Stimulated activated CD4-positive, alpha-beta T cell treated with anti-CD3 and anti-CD28 coated beads, Interleukin-2, amount 100 ng/mL, for 48 hours (primary cell): Measurements from ENCODE around the gene PDCD4.

Source experiments
- DNase-seq, 2 donors: peaks; one replicate each; pipeline ENCODE4 v3.0.0-alpha.2; 2020

Gene PDCD4

DNA sequence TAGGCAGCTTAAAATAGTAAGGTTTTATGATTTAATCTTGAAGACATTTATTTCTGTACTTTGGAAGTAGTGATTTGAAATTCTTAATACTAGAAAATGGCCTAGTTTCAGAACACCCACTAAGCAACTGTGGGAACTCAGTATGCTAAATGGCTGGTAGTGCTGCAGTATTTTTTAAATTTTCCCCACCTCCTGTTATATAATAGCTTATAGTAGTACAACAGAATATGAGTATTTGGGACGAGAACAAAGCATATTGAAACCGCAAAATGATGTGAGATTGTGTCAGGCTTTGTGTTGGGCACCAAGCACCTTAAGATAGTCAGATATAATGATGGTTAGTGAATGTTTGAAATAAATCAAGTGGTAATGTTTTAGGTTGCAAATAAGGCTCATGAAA is 55.7 kb downstream of the PDCD4 start:
- DNase-seq, result no peak

DNA sequence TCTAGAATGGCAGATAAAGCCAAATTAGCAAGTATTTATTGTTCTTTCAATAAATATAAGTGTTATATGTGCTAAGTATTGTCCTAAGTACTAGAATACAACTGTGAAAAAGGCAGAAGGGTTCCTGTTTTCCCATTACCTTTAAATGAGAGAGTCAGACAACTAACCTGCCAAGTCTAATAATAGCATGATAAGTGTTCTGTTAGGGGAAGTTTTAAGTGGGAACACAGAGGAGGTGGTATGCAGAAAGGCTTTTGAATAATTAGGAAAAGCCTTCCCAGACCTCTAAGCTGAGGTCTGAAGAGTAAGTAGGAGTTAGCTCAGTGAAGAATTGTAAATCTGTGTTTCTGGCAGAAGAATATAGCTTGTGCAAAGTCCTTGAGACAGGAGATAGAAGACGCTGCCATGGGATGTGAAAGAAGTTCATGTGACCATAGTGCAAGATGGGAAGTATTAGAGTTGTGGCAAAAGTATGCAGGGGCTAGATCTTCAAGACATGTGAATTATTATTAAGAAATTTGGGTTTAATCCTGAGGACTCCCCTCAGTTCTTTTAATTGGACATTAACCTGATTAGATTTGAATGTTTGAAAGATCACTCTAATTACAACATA is 60.1 kb downstream of the PDCD4 start:
- DNase-seq, result no peak

DNA sequence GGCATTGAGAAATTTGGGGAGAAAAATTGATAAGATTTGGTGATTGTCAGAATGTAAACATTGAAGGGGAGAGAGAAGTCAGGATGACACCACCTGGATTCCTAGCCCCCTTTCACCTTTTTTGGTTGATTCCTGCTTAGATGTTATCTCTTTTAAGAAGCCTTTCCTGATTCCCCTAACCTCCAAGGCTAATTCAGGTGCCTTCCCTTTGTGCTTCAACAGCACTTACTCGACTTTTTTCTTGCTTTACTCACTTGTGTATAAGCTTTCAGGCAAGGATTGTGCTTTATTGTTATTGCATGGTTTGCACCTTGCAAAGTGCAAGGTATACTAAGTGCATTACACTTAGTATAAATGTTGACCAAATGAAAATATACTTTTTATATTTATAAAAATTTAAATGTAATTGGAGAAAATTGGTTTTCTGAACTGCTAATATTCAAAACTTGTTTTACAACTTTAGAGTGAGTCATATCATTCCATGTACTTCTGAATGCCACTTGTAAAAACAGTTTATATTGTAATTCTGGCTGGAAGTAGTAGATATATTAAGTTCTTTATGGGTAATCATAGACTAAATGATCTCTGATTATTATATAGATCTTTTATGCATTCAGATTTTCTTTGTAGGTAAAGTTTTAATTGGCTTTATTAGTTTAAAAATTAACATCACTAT is 60.9 kb downstream of the PDCD4 start:
- no peak for DNase-seq

- DNase-seq, result no peak
These were observed 65.0 kb downstream of the PDCD4 start for GRCh38 chr10:110936757-110937156.

GRCh38 chr10:110939419-110939818 is 67.7 kb downstream of the PDCD4 start:
- DNase-seq, result no peak

- no peak for DNase-seq
These were observed 73.2 kb downstream of the PDCD4 start for GRCh38 chr10:110944792-110945396.

- no peak for DNase-seq
These were observed 74.8 kb downstream of the PDCD4 start for GRCh38 chr10:110946496-110946895.

GRCh38 chr10:110947061-110947595 is 75.4 kb downstream of the PDCD4 start:
- DNase-seq, result no peak
